ENCODE data around the gene SLC7A1.

DNA sequence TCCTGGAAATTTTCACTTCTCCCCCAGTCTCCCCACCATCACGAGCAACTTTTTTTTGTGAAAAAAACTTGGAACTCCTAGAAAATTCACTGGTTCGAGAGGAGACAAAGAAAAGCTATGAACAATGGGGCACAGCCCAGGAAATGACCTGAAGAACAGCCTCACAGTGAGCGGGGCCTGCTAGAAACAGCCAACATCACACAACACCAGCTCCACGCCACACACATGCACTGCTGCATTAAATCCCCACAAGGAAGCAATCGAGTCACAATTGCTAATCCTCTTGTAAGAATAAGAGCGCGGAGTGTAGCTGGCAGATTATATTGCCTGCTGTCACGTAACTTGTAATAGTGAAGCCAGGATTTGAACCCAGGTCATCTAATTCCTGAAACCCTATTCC, 48.8 kb downstream of the SLC7A1 start:
- no peak for TF ChIP-seq POLR2A (IDR thresholded peaks at IDR 0.05; ENCODE audit: low read length)
- no peak for TF ChIP-seq GATA1 (IDR thresholded peaks at IDR 0.05; ENCODE audit: low read depth, low read length)
